NCI-H446 (cell line): Measurements from ENCODE around the gene PLA2G4E.

Experiments
- DNase-seq, 2 experiments: peaks; one replicate each; lab custom pipeline; 2025; lab: John Stamatoyannopoulos, UW

The PLA2G4E gene

GRCh38 chr15:41936155-41936554 is 84.7 kb downstream of the PLA2G4E start:
- no peak for DNase-seq

GRCh38 chr15:41935566-41936020 is 85.2 kb downstream of the PLA2G4E start:
- no peak for DNase-seq

- no peak for DNase-seq
These were observed 86.0 kb downstream of the PLA2G4E start for GRCh38 chr15:41934843-41935242.

GRCh38 chr15:41933771-41934170 is 87.1 kb downstream of the PLA2G4E start:
- DNase-seq = no peak

- no peak for DNase-seq
These were observed 87.5 kb downstream of the PLA2G4E start for GRCh38 chr15:41933326-41933725.

GRCh38 chr15:41932511-41933289 is 88.1 kb downstream of the PLA2G4E start:
- DNase-seq = no peak

- DNase-seq = no peak
These were observed 88.7 kb downstream of the PLA2G4E start for GRCh38 chr15:41932101-41932500.
